GF-D8 (cell line): ENCODE measurements around the gene BMPR1A.

Source experiments
- DNase-seq: peaks from one replicate; lab custom pipeline; 2025; lab: John Stamatoyannopoulos, UW

The BMPR1A gene

DNA sequence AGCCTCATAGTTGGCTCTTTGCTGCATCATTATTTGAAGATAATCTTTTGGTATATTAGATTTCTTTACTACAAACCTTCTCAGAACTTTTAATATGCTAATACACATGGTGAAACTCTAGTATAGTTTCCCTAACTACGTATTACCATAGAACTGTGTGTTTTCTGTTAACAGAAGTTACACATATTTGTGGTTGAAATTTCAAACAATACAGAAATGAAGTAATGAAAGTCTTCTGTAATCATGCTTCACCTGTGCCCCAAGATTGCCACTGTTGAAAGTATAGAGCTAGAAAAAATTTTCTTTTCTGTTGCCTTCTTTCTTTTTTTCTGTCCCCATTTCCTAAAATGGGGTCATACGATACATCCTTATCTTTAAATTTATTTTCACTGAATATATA lies 9.1 kb downstream of the BMPR1A start:
- no peak for DNase-seq

DNA sequence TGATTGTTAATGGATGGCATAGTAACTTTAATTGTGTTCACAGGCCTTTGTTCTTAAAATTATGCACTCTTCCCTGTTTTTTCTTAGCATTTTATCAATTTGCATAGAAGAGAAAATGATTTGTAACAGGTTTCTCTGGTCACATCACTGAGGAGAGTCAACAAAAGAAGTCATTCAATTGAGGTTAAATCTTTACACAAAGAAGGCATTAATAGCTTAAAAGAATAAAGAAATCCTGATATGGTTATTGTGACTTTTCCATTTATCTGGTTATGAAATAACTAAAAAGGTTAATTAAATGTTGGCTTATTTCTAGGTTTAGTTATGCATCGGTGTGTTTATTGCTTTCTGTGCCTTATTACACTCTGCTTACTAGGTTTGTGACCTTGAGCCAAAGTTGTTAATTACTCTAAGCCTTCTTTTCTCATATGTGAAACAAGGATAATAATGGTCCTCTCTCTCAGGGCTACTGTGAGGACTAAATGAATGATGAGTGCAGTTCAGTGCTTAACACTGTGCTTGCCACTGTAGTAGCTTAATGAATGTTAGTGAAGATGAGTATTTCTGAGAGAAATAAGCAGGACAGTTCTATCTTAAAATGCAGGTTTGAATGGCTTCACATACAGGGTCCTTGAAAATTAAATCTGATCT lies 12.1 kb downstream of the BMPR1A start:
- DNase-seq = no peak

DNA sequence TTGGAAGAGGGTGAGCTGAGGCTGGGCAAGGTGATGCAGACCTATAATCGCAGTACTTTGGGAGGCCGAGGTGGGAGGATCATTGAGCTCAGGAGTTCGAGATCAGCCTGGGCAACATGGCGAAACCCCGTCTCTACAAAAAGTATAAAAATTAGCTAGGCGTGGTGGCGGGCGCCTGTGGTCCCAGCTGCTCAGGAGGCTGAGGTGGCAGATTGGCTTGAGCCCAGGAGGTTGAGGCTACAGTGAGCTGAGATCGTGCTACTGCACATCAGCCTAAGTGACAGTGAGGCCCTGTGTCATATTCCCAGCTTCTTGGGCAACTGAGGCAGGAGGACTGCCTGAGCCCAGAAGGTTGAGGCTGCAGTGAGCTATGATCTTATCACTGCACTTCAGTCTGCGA lies 13.6 kb downstream of the BMPR1A start:
- DNase-seq = no peak

DNA sequence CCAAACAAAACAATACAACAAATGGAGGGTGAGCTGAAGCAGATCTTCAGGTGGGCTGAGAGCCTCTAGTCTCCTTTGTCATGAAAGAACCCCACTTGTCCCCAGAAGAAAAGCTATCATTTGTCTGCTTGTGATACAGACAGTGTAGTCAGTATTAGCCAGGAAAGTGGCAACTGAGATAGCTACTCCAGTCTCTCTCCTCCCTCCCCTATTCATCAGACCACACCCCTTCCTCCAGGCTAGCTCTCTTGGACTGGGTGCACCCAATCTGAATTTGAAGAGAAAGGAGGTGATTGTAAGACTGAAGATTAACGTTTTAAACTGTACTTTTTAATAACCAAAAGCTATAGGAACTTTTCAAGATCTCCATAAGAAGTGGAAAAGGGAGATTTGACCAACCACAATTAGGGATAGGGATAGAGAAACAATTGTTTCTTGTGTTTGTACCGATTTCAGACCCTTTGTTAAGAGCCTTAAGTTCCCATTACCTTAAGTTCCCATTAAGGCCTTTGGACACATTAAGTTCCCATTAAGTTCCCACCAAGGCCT lies 14.1 kb downstream of the BMPR1A start:
- DNase-seq = no peak

DNA sequence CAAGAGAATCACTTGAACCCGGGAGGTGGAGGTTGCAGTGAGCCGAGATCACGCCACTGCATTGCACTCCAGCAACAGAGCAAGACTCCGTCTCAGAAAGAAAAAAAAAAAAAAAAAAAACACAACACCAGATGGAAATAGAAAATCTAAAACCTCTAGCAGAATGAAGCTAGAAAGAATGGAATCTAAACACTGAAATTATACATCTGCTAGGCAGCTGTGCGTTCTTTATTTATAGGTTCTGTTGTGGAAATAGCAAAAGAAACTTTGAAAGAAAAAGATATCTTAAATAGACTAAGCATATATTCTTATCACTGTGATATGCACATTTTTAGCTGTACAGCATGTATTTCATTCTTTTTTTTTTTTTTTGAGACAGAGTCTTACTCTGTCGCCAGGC lies 17.1 kb downstream of the BMPR1A start:
- DNase-seq = no peak

DNA sequence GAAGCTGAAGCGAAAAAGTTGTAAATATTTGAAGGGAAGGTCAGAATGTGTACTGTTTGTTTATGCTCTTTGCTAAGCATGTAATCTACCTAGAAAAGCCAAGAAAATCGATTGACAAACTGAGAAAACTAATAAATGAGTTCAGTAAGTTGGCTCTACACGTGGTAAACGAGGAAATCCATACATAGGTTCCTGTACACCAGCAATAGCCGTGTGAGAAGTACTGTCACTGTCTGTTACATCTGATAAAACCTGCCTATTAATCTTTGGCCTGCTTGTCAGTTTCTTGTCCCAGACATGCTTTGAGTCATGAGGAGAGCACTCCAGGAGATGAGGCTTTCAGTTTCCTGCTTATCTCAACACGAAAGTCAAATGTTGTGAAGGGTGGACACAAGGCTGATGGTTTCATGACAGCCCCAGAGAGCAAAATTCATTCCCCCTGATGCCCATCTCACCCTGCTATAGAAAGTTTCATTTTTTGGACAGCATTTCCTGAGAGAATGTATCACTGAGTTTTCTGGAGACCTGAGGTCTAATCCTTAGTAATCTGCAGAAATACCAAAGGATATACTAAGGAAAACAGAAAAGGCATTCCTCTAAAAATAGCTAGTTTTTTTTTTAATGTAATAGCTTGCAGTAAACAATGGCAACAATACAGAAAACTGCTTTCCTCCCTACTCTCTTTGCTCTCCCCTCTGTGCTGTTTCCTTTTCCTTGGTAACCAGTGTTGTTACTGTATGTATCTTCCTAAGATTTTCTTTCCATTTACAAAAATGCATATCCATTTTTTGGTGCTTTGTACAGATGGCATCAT lies 18.8 kb downstream of the BMPR1A start:
- no peak for DNase-seq

GRCh38 chr10:86775870-86776180 lies 19.4 kb downstream of the BMPR1A start:
- DNase-seq = no peak

GRCh38 chr10:86779220-86780017 lies 23.0 kb downstream of the BMPR1A start:
- no peak for DNase-seq

DNA sequence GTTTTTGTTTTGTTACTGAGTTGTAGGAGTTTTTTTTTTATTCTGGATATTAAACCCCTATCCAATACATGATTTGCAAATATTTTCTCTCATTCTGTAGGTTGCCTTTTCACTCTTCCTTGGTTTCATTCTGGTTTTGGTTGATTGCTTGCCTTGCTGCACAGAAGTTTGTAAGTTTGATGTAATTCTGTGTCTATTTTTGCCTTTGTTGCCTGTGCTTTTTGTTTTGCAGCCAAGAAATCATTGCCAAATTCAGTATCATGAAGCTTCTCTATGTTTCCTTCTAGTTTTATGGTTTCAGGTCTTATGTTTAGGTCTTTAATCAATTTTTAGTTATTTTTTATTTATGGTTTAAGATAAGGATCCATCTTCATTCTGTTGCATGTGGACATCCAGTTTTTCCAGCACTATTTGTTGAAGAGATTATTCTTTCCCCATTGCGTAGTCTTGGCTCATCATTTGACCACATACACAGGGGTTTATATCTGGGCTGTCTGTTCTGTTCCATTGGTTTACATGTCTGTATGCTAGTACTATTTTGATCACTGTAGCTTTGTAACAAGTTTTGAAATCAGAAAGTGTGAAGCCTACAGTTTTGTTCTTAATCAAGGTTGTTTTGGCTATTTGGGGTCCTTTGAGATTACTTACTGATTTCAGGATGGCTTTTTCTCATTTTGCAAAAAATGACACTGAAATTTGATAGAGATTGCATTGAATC lies 26.4 kb downstream of the BMPR1A start:
- DNase-seq = no peak

DNA sequence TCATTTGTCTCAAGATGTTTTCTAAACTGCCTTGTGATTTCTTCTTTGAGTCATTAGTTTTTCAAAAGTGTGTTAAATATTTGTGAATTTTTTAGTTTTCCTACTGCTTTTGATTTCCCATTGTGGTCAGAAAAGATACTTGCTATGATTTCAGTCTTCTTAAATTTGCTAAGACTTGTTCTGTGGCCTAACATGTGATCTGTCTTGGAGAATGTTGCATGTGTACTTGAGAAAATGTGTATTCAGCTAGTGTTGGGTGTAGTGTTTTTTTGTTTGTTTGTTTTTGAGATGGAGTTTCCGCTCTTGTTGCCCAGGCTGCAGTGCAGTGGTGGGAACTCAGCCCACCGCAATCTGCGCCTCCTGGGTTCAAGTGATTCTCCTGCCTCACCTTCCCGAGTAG lies 28.6 kb downstream of the BMPR1A start:
- no peak for DNase-seq

DNA sequence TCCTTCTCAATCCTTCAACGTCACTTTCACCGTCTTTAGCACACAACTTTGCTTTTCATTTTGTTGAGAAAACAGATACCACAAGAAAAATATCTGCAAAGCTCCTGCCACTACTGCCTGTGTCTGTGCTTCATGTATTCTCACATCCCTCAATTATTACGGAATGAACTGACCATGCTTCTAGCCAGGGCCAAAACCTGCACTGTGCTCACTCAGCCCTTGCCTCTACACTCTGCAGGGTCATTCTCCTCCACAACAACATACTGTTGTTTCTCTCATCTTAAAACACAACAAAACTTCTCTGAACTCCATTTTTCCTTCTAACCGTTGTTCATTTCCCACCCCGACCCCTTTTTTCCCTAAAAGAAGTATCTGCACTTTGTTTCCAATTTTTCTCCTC lies 29.5 kb downstream of the BMPR1A start:
- DNase-seq = no peak

- DNase-seq = no peak
Measured at GRCh38 chr10:86786368-86786767, 29.9 kb downstream of the BMPR1A start.

DNA sequence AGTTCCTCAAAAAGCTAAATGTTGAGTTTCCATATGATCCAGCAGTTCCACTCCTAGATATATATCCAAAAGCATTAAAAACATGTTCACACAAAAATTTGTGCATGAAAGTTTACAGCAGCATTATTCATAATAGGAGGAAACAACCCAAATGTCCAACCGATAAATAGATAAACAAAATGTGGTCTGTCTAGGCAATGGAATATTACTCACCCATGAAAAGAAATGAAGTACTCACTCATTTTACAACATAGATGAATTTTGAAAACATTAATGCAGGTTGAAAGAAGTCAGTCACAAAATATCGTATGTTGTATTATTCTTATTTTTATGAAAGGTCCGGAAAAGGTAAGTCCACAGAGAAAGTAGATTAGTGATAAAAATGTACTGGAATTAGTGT lies 34.0 kb downstream of the BMPR1A start:
- no peak for DNase-seq

- DNase-seq = no peak
Measured at GRCh38 chr10:86792461-86793167, 36.2 kb downstream of the BMPR1A start.

GRCh38 chr10:86793696-86794095 lies 37.3 kb downstream of the BMPR1A start:
- DNase-seq = no peak

GRCh38 chr10:86795353-86795752 lies 38.9 kb downstream of the BMPR1A start:
- DNase-seq = no peak

DNA sequence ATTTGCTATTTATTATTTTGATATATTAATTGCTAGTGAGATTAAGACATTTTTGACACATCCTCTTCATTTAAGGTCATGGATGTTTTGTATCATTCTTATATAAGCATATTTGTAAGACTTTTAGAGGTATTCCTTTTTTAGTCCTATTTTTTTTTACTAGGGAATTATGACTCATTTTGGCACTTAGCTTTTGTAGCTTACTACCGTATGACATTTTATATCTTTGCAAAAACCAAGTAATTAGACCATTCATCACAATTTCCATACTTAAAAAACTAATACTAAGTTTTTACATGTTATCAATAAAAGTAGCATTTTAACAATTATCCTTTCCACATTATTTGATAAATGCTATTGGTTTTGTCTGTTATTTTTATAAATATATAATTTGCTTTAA lies 41.6 kb downstream of the BMPR1A start:
- no peak for DNase-seq

- DNase-seq = no peak
Measured at GRCh38 chr10:86798611-86799010, 42.2 kb downstream of the BMPR1A start.

DNA sequence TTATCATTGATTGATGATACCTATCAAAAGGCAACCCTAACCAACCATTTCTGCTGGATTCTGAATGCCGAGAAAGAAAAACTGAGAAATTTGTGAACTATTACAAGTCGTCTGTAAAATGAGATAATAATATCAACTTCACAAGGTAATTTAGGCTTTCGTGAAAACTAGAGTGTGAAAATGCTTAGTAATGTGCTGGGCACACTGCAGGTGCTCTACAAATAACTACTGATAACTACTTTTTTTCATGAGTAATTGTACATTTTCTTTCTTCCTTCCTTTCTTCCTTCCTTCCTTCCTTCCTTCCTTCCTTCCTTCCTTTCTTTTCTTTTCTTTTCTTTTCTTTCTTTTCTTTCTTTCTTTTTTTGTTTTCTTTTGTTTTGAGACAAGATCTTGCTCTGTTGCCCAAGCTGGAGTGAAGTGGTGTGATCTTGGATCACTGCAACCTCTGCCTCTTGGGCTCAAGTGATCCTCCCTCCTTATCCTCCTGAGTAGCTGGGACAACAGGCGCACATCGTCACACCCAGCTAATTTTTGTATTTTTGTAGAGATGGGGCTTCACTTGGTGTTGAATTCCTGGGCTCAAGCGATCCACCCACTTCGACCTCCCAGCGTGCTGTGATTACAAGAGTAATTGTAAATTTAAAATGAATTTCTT lies 42.9 kb downstream of the BMPR1A start:
- no peak for DNase-seq

DNA sequence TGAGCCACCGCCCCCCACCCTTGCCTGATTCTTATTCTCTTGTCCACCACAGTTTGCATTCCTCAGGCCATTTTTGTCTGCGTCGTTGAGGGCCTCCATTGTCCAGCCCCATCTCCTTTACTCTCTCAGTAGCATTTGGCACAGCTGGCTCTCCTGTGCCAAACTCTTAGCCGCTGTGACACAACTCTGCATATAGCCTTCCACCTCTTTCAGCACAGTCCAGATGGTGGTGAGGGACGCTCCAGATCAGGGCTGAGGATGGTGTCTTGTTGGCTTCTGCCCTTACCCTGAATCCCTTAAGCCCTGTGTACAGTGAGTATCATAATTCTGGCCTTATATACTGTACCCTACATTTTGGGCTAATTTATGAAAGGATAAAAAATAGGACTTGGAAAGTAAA lies 45.6 kb downstream of the BMPR1A start:
- no peak for DNase-seq
